HuH-7.5 (cell line): ENCODE measurements around the gene CUL1.

Experiments used
- DNase-seq: peaks from one replicate; pipeline ENCODE4 v3.0.0; 2011; ENCODE audit warnings: low spot score

The CUL1 gene

GRCh38 chr7:148804343-148805235 is 105.9 kb downstream of the CUL1 start:
- DNase-seq, result no peak

GRCh38 chr7:148806187-148806586 is 107.5 kb downstream of the CUL1 start:
- DNase-seq, result no peak

- DNase-seq, result no peak
These were observed 108.7 kb downstream of the CUL1 start for GRCh38 chr7:148807436-148807835.

- DNase-seq, result no peak
These were observed 111.2 kb downstream of the CUL1 start for GRCh38 chr7:148809856-148810255.

GRCh38 chr7:148811892-148812291 is 113.2 kb downstream of the CUL1 start:
- no peak for DNase-seq

GRCh38 chr7:148813890-148814289 is 115.2 kb downstream of the CUL1 start:
- no peak for DNase-seq

GRCh38 chr7:148814922-148815559 is 116.3 kb downstream of the CUL1 start:
- no peak for DNase-seq

GRCh38 chr7:148815612-148816011 is 116.9 kb downstream of the CUL1 start:
- DNase-seq, result no peak

GRCh38 chr7:148819697-148820360 is 121.1 kb downstream of the CUL1 start:
- DNase-seq, result no peak

GRCh38 chr7:148821422-148821821 is 122.7 kb downstream of the CUL1 start:
- no peak for DNase-seq

- no peak for DNase-seq
These were observed 126.2 kb downstream of the CUL1 start for GRCh38 chr7:148824864-148825263.

GRCh38 chr7:148825338-148825737 is 126.6 kb downstream of the CUL1 start:
- no peak for DNase-seq

- DNase-seq, result no peak
These were observed 130.3 kb downstream of the CUL1 start for GRCh38 chr7:148828965-148829364.

GRCh38 chr7:148830897-148831692 is 132.4 kb downstream of the CUL1 start:
- no peak for DNase-seq

- DNase-seq, result no peak
These were observed 133.1 kb downstream of the CUL1 start for GRCh38 chr7:148831782-148832181.

GRCh38 chr7:148834605-148835004 is 135.9 kb downstream of the CUL1 start:
- DNase-seq, result no peak

- DNase-seq, result no peak
These were observed 137.2 kb downstream of the CUL1 start for GRCh38 chr7:148835854-148836253.

GRCh38 chr7:148838905-148839304 is 140.2 kb downstream of the CUL1 start:
- DNase-seq, result no peak

- DNase-seq, result no peak
These were observed 149.4 kb downstream of the CUL1 start for GRCh38 chr7:148847815-148848734.

- DNase-seq, result no peak
These were observed 150.8 kb downstream of the CUL1 start for GRCh38 chr7:148849393-148850098.
